Activated naive CD8-positive, alpha-beta T cell treated with anti-CD3 and anti-CD28 coated beads, Interleukin-2, amount 10 ng/mL, durations not matched to agents 7 days and 5 days (primary cell): Measurements from ENCODE around the gene CATSPER3. TPM values are rescaled to one million over a fixed set of nuclear protein-coding genes. Genes with fewer than 3 reads are reported as not detected.

Experiments used
- ATAC-seq: fragments of 150-1000 bp; cut with Tn5 transposase; one replicate; pipeline ENCODE4 v1.10.0; 2021; ENCODE audit warnings: low read depth, moderate library complexity
- POLR2A ChIA-PET: fragments of 350-600 bp; sonication (Branson Sonifier 250); formaldehyde crosslinking; loops from one replicate; lab custom pipeline; 2021; ENCODE audit warnings: antibody characterized with exemption; lab: Charles Lee
- DNase-seq: peaks from one replicate; pipeline ENCODE4 v3.0.0; 2021
- H3K27ac Mint-ChIP-seq: one replicate; pipeline ENCODE4 v1.8.0; 2022; ENCODE audit warnings: mild to moderate bottlenecking, mixed read lengths
- H3K27me3 Mint-ChIP-seq: one replicate; pipeline ENCODE4 v1.8.0; 2022; ENCODE audit warnings: mild to moderate bottlenecking, moderate library complexity, mixed read lengths
- H3K36me3 Mint-ChIP-seq: one replicate; pipeline ENCODE4 v1.8.0; 2021; ENCODE audit warnings: mild to moderate bottlenecking, mixed read lengths
- H3K4me1 Mint-ChIP-seq: one replicate; pipeline ENCODE4 v1.8.0; 2021; ENCODE audit warnings: mixed read lengths
- H3K4me3 Mint-ChIP-seq: one replicate; pipeline ENCODE4 v1.8.0; 2022; ENCODE audit warnings: mild to moderate bottlenecking, moderate library complexity, mixed read lengths
- H3K9me3 Mint-ChIP-seq: one replicate; pipeline ENCODE4 v1.8.0; 2021; ENCODE audit warnings: mixed read lengths
- total RNA-seq, 2 experiments: library from RNA; stranded (reverse); gene quantifications; one replicate each; pipeline ENCODE4 v1.2.3, GENCODE V29; 2021

Gene CATSPER3
- total RNA-seq, 2 experiments from 2014 or later, result 0.40 to 0.44 TPM

DNA sequence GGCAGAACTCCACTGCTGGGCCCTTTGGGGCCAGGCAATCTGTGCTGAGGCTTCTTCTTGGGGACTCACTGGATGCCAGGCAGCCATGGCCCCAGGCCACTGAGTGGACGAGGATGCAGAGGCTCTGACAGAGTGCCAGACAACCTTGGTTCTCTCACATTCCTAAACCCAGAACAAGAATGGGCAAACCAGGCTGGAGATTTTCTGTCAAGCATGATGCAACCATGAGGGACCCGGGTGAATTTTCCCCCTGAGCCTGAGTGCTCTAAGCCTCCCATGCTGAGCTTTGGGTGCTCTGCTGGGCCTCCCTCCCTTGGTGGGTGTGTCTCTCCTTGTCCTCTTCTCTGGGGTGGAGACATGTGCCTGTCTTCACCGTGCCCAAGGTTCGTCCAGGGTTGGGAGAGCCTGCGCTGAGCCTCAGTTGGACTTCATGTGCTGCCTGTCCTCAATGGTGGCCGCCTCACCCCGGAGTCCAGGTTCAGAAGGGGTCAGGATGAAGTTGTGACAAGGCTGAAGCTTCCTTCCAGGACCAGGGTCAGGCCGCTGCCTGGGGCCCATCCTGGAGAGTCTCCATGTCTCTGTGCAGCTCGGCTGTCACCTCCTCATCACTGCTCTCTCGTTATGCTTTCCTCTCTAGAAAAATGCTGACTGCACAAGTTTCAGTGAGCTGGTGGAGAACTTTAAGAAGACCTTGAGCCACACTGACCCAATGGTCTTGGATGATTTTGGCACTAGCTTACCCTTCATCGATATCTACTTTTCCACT lies 42.2 kb downstream of the CATSPER3 start:
- no peak for ATAC-seq
- Mint-ChIP-seq H3K36me3 (no peaks in the 10 kb centered on the region), H3K4me1 (no peaks in the 10 kb centered on the region), H3K9me3 (no peaks in the 10 kb centered on the region), H3K27me3 (no peaks in the 10 kb centered on the region), H3K27ac (no peak overlapping the region), H3K4me3 (no peak overlapping the region)
- POLR2A ChIA-PET, result no interaction called here
- no peak for DNase-seq

GRCh38 chr5:135010502-135011354 lies 43.0 kb downstream of the CATSPER3 start:
- Mint-ChIP-seq H3K27me3 (no peaks in the 10 kb centered on the region), H3K4me3 (no peak overlapping the region), H3K9me3 (no peaks in the 10 kb centered on the region), H3K27ac (no peak overlapping the region), H3K36me3 (no peaks in the 10 kb centered on the region), H3K4me1 (no peaks in the 10 kb centered on the region)
- DNase-seq (no peak), ATAC-seq (no peak)
- POLR2A ChIA-PET, result no interaction called here

GRCh38 chr5:135011355-135012032 lies 43.8 kb downstream of the CATSPER3 start:
- no peaks in the 10 kb centered on the region for H3K9me3 Mint-ChIP-seq
- ATAC-seq (no peak), DNase-seq (no peak)
- no peaks in the 10 kb centered on the region for H3K27me3 Mint-ChIP-seq
- H3K4me1 Mint-ChIP-seq, result no peaks in the 10 kb centered on the region
- POLR2A ChIA-PET, result no interaction called here
- H3K36me3 Mint-ChIP-seq, result no peaks in the 10 kb centered on the region
- no peak overlapping the region for H3K27ac Mint-ChIP-seq
- no peak overlapping the region for H3K4me3 Mint-ChIP-seq

DNA sequence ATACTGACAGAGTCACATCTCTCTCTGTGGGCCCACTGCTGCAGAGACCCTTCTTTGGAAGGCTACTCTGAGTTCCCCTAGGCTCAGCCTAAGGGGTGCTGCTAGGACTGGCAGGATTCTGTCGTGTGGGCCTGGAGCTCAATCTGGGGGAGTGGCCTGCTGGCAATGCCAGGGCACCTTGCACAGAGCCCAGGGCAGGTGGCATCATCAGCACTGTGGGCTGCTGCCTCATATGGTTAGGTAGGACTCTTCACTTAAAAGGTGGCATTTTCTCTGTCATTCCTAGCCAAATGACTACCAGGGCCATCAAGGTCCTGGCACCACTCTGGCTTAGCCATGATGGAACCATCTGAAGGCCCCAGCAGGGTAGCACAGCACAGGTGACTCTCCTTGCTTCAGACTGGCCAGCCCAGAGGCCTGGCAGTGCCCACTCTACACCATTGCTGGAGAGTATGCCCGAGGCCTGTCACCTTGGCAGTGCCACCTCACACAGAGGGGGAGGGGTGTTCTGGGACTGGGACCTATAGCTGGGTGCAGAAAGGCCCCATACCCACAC lies 44.4 kb downstream of the CATSPER3 start:
- Mint-ChIP-seq H3K4me3 (no peak overlapping the region), H3K27me3 (peaks cover 2% of the 10 kb centered on the region), H3K9me3 (no peaks in the 10 kb centered on the region), H3K27ac (no peak overlapping the region), H3K4me1 (no peaks in the 10 kb centered on the region), H3K36me3 (no peaks in the 10 kb centered on the region)
- DNase-seq (no peak), ATAC-seq (no peak)
- POLR2A ChIA-PET, result no interaction called here

- DNase-seq, result no peak
- no peaks in the 10 kb centered on the region for H3K36me3 Mint-ChIP-seq
- H3K4me3 Mint-ChIP-seq, result no peak overlapping the region
- H3K9me3 Mint-ChIP-seq, result no peaks in the 10 kb centered on the region
- no peak overlapping the region for H3K27ac Mint-ChIP-seq
- POLR2A ChIA-PET, result no interaction called here
- H3K27me3 Mint-ChIP-seq, result peaks cover 2% of the 10 kb centered on the region
- no peak for ATAC-seq
- H3K4me1 Mint-ChIP-seq, result no peaks in the 10 kb centered on the region
Measured at GRCh38 chr5:135012951-135013391, 45.3 kb downstream of the CATSPER3 start.

- Mint-ChIP-seq H3K27ac (no peak overlapping the region), H3K4me3 (no peak overlapping the region), H3K27me3 (peaks cover 2% of the 10 kb centered on the region), H3K9me3 (no peaks in the 10 kb centered on the region), H3K36me3 (no peaks in the 10 kb centered on the region), H3K4me1 (no peaks in the 10 kb centered on the region)
- ATAC-seq (no peak), DNase-seq (no peak)
- POLR2A ChIA-PET, result no interaction called here
Measured at GRCh38 chr5:135013445-135013844, 45.7 kb downstream of the CATSPER3 start.

DNA sequence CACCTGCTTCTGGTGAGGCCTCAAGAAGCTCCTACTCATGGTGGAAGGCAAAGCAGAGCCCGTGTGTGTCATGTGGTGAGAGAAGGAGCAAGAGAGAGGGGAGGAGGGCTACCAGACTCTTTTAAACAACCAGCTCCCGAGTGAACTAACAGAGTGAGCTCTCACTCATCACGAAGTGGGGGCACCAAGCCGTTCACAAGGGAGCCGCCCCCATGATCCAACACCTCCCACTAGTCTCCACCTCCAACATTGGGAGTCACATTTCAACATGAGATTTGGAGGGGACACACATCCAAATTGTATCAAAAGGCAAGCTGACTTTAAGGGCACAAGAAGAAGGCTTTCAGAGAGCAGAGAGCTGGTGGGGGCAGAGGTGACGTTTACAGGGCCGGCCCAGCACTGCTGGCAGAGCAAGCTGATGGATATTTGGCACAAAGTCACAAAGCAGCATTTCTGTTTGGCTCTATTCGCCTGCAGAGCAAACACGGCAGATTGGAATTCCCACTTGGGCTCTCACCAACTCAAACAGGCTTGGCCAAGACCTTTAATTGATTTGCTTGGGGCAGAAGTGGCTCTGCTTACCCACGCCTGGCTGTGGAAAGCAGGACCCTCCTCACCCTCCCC lies 46.4 kb downstream of the CATSPER3 start:
- Mint-ChIP-seq H3K4me1 (no peaks in the 10 kb centered on the region), H3K27ac (no peak overlapping the region), H3K27me3 (peaks cover 2% of the 10 kb centered on the region), H3K4me3 (no peak overlapping the region), H3K9me3 (no peaks in the 10 kb centered on the region), H3K36me3 (no peaks in the 10 kb centered on the region)
- no peak for DNase-seq
- ATAC-seq, result no peak
- POLR2A ChIA-PET, result no interaction called here

DNA sequence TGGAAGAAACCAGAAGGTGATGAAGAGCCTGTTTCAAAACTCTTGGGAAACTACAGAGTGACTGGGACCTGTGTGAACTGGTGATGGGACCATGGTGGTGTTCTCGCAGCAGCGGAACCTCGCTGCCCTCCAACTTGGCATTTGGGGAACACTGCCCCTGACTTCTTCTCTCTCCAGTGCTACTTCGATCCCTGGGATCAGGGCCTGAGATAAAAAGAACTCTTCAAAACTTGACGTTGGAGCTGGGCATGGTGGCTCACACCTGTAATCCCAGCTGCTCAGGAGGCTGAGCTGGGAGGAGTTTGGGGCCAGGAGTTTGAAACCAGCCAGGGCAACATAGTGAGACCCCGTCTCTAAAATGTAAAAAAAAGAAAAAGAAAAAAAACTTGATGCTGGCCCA lies 48.2 kb downstream of the CATSPER3 start:
- Mint-ChIP-seq H3K27me3 (peaks cover 4% of the 10 kb centered on the region), H3K4me1 (no peaks in the 10 kb centered on the region), H3K36me3 (no peaks in the 10 kb centered on the region), H3K4me3 (no peak overlapping the region), H3K9me3 (no peaks in the 10 kb centered on the region), H3K27ac (no peak overlapping the region)
- DNase-seq, result no peak
- no peak for ATAC-seq
- POLR2A ChIA-PET, result no interaction called here

GRCh38 chr5:135016861-135017290 lies 49.2 kb downstream of the CATSPER3 start:
- Mint-ChIP-seq H3K4me3 (no peak overlapping the region), H3K27me3 (peaks cover 11% of the 10 kb centered on the region), H3K36me3 (no peaks in the 10 kb centered on the region), H3K4me1 (no peaks in the 10 kb centered on the region), H3K9me3 (no peaks in the 10 kb centered on the region), H3K27ac (no peak overlapping the region)
- DNase-seq, result no peak
- no peak for ATAC-seq
- POLR2A ChIA-PET, result no interaction called here

DNA sequence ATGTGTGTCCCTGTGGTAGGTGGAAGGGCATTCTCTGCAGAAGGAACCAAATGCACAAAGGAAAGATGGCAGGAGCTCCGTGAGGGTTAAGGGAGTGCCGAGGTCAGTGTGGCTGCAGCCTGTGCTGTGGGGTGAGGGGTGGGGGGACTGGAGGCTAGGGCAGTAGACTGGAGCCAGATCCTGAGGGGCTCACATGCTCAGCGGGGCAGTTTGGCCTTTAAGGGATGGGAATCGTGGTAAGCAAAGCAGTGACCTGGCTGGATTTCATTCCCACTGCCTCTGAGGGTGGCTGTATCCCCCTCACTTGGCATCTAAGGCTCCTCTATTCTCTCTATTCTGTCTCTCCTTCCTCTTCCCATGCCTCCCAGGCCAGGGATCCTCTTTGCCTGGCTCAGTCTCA lies 50.8 kb downstream of the CATSPER3 start:
- no peak for DNase-seq
- Mint-ChIP-seq H3K9me3 (no peaks in the 10 kb centered on the region), H3K4me1 (no peaks in the 10 kb centered on the region), H3K27me3 (peaks cover 23% of the 10 kb centered on the region), H3K36me3 (no peaks in the 10 kb centered on the region), H3K4me3 (no peak overlapping the region), H3K27ac (no peak overlapping the region)
- no peak for ATAC-seq
- POLR2A ChIA-PET, result no interaction called here

DNA sequence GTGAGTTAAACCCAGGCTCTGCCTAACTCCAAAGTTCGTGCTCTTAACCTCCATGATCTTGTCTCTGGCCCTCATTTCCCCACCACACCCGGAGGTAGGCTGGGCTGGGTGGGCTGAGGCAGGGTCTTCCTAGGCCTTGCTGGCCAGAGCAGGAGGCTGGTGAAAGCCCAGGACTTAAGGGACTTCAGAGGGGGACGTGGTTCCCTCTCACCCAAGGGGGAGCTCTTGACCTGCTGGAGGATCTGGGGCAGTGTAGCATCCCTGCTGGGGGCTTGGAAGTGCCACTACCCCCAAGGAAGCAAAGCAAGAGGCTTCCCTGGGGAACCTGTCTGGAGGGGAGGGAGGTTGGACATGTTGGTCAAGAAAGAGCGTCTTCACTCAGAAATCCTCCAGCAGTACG lies 51.6 kb downstream of the CATSPER3 start:
- Mint-ChIP-seq H3K36me3 (no peaks in the 10 kb centered on the region), H3K4me1 (no peaks in the 10 kb centered on the region), H3K4me3 (no peak overlapping the region), H3K9me3 (no peaks in the 10 kb centered on the region), H3K27ac (no peak overlapping the region), H3K27me3 (peaks cover 23% of the 10 kb centered on the region)
- DNase-seq (peak; percentile 18), ATAC-seq (no peak)
- POLR2A ChIA-PET, result no interaction called here

GRCh38 chr5:135020111-135020895 lies 52.6 kb downstream of the CATSPER3 start:
- Mint-ChIP-seq H3K4me1 (no peaks in the 10 kb centered on the region), H3K27me3 (peaks cover 24% of the 10 kb centered on the region), H3K36me3 (no peaks in the 10 kb centered on the region), H3K4me3 (no peak overlapping the region), H3K9me3 (no peaks in the 10 kb centered on the region), H3K27ac (no peak overlapping the region)
- DNase-seq, result peak; percentile 8
- POLR2A ChIA-PET, result no interaction called here
- no peak for ATAC-seq
